ENCODE measurements around the gene PLXNA2. TPM values are rescaled to one million over a fixed set of nuclear protein-coding genes. Genes with fewer than 3 reads are reported as not detected.

PLXNA2 gene
- total and polyA plus RNA-seq, 2 donors (not counting 1 experiment from before 2014, with no cell fraction given) = 0.31 to 1.2 TPM

- WGBS (ENCODE audit: insufficient coverage) = 84% methylated on average over 4 of the region's 6 CpGs
- Histone ChIP-seq H3K36me3 (replicated peaks in 1 of 2; ENCODE audit: control extremely low read depth in 1 of 2, control insufficient read depth in 1 of 2, extremely low read depth in 1 of 2, insufficient read depth in 2 of 2, low read length in 1 of 2) (no peaks in the 10 kb centered on the region), H3K79me2 (ENCODE audit: control insufficient read depth, insufficient read depth, low read length) (no peaks in the 10 kb centered on the region), H3K27me3 (replicated peaks in 1 of 4; ENCODE audit: control extremely low read depth in 1 of 4, control insufficient read depth in 3 of 4, insufficient read depth in 4 of 4, low read length in 3 of 4) (no peaks in the 10 kb centered on the region), H2AFZ (ENCODE audit: insufficient read depth, low read depth, low read length, poor library complexity, severe bottlenecking) (no peak overlapping the region), H3K27ac (ENCODE audit: low read length in 2 of 2) (no peak overlapping the region), H3K9me3 (ENCODE audit: control extremely low read depth in 1 of 3, control insufficient read depth in 2 of 3, insufficient read depth in 1 of 3, low read length in 2 of 3) (no peaks in the 10 kb centered on the region), H4K20me1 (ENCODE audit: control insufficient read depth, insufficient read depth, low read length, poor library complexity, severe bottlenecking) (no peaks in the 10 kb centered on the region), H3K4me3 (ENCODE audit: control extremely low read depth in 1 of 5, extremely low read depth in 1 of 5, insufficient read depth in 1 of 5, low read depth in 2 of 5, low read length in 4 of 5) (no peak overlapping the region), H3K4me2 (replicated peaks; ENCODE audit: low read depth, low read length, poor library complexity, severe bottlenecking) (no peak overlapping the region), H3K4me1 (ENCODE audit: control insufficient read depth in 2 of 2, insufficient read depth in 2 of 2, low read length in 2 of 2) (no peaks in the 10 kb centered on the region), H3K9ac (ENCODE audit: low read length) (no peak overlapping the region)
- CTCF ChIA-PET = no interaction called here
- H3K4me3 Mint-ChIP-seq = no peak overlapping the region
- ATAC-seq (ENCODE audit: low read depth) = no peak
- peaks cover 6% of the 10 kb centered on the region for H3K27me3 Mint-ChIP-seq
- TF ChIP-seq CTCF (IDR thresholded peaks at IDR 0.05) (no peak), EZH2 (IDR thresholded peaks at IDR 0.05; ENCODE audit: borderline replicate concordance, insufficient read depth, low read depth, low read length, poor library complexity, severe bottlenecking) (no peak)
- no peak for DNase-seq
- no peaks in the 10 kb centered on the region for H3K9me3 Mint-ChIP-seq (ENCODE audit: insufficient read depth)
- H3K4me1 Mint-ChIP-seq = no peaks in the 10 kb centered on the region
- H3K27ac Mint-ChIP-seq = no peak overlapping the region
- POLR2A ChIA-PET = no interaction called here
- intact Hi-C loops (cut with micrococcal nuclease) = no loop called here
Measured at GRCh38 chr1:208174731-208175507, 69.3 kb downstream of the PLXNA2 start.

GRCh38 chr1:208174200-208174599, 70.0 kb downstream of the PLXNA2 start:
- ChIA-PET POLR2A (no interaction called here), CTCF (no interaction called here)
- Histone ChIP-seq H3K4me1 (ENCODE audit: control insufficient read depth in 2 of 2, insufficient read depth in 2 of 2, low read length in 2 of 2) (no peaks in the 10 kb centered on the region), H3K9ac (ENCODE audit: low read length) (no peak overlapping the region), H3K4me3 (ENCODE audit: control extremely low read depth in 1 of 5, extremely low read depth in 1 of 5, insufficient read depth in 1 of 5, low read depth in 2 of 5, low read length in 4 of 5) (no peak overlapping the region), H4K20me1 (ENCODE audit: control insufficient read depth, insufficient read depth, low read length, poor library complexity, severe bottlenecking) (no peaks in the 10 kb centered on the region), H3K9me3 (ENCODE audit: control extremely low read depth in 1 of 3, control insufficient read depth in 2 of 3, insufficient read depth in 1 of 3, low read length in 2 of 3) (no peaks in the 10 kb centered on the region), H3K27ac (ENCODE audit: low read length in 2 of 2) (no peak overlapping the region), H3K36me3 (replicated peaks in 1 of 2; ENCODE audit: control extremely low read depth in 1 of 2, control insufficient read depth in 1 of 2, extremely low read depth in 1 of 2, insufficient read depth in 2 of 2, low read length in 1 of 2) (no peaks in the 10 kb centered on the region), H3K79me2 (ENCODE audit: control insufficient read depth, insufficient read depth, low read length) (no peaks in the 10 kb centered on the region), H2AFZ (ENCODE audit: insufficient read depth, low read depth, low read length, poor library complexity, severe bottlenecking) (no peak overlapping the region), H3K27me3 (replicated peaks in 1 of 4; ENCODE audit: control extremely low read depth in 1 of 4, control insufficient read depth in 3 of 4, insufficient read depth in 4 of 4, low read length in 3 of 4) (peaks cover 0 to 2% (median 0%) of the 10 kb centered on the region in 4 experiments), H3K4me2 (replicated peaks; ENCODE audit: low read depth, low read length, poor library complexity, severe bottlenecking) (no peak overlapping the region)
- Mint-ChIP-seq H3K4me1 (no peaks in the 10 kb centered on the region), H3K27me3 (peaks cover 6% of the 10 kb centered on the region), H3K27ac (no peak overlapping the region), H3K9me3 (ENCODE audit: insufficient read depth) (no peaks in the 10 kb centered on the region), H3K4me3 (no peak overlapping the region)
- TF ChIP-seq CTCF (IDR thresholded peaks at IDR 0.05) = no peak
- no peak for TF ChIP-seq EZH2 (IDR thresholded peaks at IDR 0.05; ENCODE audit: borderline replicate concordance, insufficient read depth, low read depth, low read length, poor library complexity, severe bottlenecking)
- 96% methylated on average over 5 of the region's 5 CpGs for WGBS (ENCODE audit: insufficient coverage)
- DNase-seq (no peak), ATAC-seq (ENCODE audit: low read depth) (no peak)
- intact Hi-C loops (cut with micrococcal nuclease) = no loop called here
